GM19035 (cell line): ENCODE measurements around the gene MFN2.

Experiments
- ATAC-seq: cut with Tn5 transposase; IDR thresholded peaks from one replicate; pipeline ENCODE4 v1.9.1; 2021; ENCODE audit not compliant: unreplicated experiment

Gene MFN2

GRCh38 chr1:11957897-11958296 lies 22.3 kb upstream of the MFN2 start:
- no peak for ATAC-seq

- ATAC-seq: no peak
Observed at GRCh38 chr1:11960276-11960675, 20.0 kb upstream of the MFN2 start.

- ATAC-seq: no peak
Observed at GRCh38 chr1:11960715-11961114, 19.5 kb upstream of the MFN2 start.

- no peak for ATAC-seq
Observed at GRCh38 chr1:11961230-11961629, 19.0 kb upstream of the MFN2 start.

GRCh38 chr1:11963622-11964021 lies 16.6 kb upstream of the MFN2 start:
- ATAC-seq: no peak

GRCh38 chr1:11964656-11965055 lies 15.6 kb upstream of the MFN2 start:
- ATAC-seq: no peak

GRCh38 chr1:11967028-11967547 lies 13.2 kb upstream of the MFN2 start:
- ATAC-seq: no peak

GRCh38 chr1:11970441-11971185 lies 9.6 kb upstream of the MFN2 start:
- no peak for ATAC-seq

- no peak for ATAC-seq
Observed at GRCh38 chr1:11977625-11978024, 2.6 kb upstream of the MFN2 start.

GRCh38 chr1:11978301-11978700 lies 1.9 kb upstream of the MFN2 start:
- no peak for ATAC-seq

- no peak for ATAC-seq
Observed at GRCh38 chr1:11979028-11979850, 1.0 kb upstream of the MFN2 start.

GRCh38 chr1:11980676-11980972 lies 380 bp downstream of the MFN2 start:
- ATAC-seq: no peak

GRCh38 chr1:11981378-11982009 lies 1.2 kb downstream of the MFN2 start:
- ATAC-seq: no peak

GRCh38 chr1:11982010-11982392 lies 1.8 kb downstream of the MFN2 start:
- no peak for ATAC-seq

GRCh38 chr1:11984121-11984520 lies 3.9 kb downstream of the MFN2 start:
- ATAC-seq: no peak

GRCh38 chr1:11984576-11984975 lies 4.3 kb downstream of the MFN2 start:
- ATAC-seq: no peak

GRCh38 chr1:11985171-11985570 lies 4.9 kb downstream of the MFN2 start:
- ATAC-seq: no peak

- ATAC-seq: no peak
Observed at GRCh38 chr1:11985851-11986250, 5.6 kb downstream of the MFN2 start.

GRCh38 chr1:11989669-11990068 lies 9.4 kb downstream of the MFN2 start:
- ATAC-seq: no peak

- no peak for ATAC-seq
Observed at GRCh38 chr1:11990303-11991032, 10.2 kb downstream of the MFN2 start.

GRCh38 chr1:11991969-11992676 lies 11.9 kb downstream of the MFN2 start:
- ATAC-seq: no peak
